ENCODE results near the gene GADD45B.
"Not testable (repeated sequence)": the region's sequence is repeated elsewhere in the genome, so short reads cannot be mapped to it uniquely, and the experiment has no call there.

The GADD45B gene

GRCh38 chr19:2518856-2519255 lies 42.9 kb downstream of the GADD45B start:
- not testable (repeated sequence) for DNase-seq

DNA sequence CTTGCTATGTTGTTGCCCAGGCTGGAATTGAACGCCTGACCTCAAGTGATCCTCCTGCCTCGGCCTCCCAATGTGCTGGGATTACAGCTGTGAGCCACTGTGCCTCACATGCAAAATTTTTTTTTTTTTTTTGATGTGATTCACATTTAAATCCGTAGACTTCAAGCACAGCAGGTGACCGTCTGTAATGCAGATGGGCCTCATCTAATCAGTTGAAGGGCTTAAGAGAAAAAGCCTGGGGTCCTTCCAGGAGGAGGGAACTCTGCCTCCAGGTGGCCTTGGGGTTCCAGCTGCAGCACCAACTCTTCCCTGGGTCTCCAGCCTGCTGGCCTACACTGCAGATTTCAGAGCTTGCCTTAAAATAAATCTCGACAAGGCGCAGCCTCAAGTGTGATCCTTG lies 43.6 kb downstream of the GADD45B start:
- DNase-seq, result no peak

GRCh38 chr19:2523630-2524311 lies 47.8 kb downstream of the GADD45B start:
- no peak for DNase-seq

DNA sequence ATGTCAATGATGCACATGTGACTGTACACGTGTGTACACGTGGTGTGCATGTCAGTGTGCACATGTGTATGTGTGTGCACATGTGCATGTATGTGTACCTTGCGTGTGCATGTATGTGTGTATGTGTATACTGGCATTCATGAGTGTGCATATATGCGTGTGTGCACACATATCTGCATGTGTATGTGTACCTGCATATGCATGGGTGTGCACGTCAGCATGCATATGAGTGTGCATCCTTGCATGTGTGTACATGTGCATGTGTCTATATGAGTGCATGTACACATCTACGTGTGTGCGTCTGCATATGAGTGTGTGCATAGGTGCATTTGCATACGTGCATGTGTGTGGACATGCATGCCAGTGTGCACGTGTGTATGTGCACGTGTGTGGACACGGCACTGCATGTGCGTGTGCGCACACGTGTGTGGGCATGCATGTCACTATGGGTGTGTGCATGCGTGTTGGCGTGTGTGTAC lies 48.5 kb downstream of the GADD45B start:
- DNase-seq, result no peak

- no peak for DNase-seq
These were observed 49.2 kb downstream of the GADD45B start for GRCh38 chr19:2524840-2525723.

DNA sequence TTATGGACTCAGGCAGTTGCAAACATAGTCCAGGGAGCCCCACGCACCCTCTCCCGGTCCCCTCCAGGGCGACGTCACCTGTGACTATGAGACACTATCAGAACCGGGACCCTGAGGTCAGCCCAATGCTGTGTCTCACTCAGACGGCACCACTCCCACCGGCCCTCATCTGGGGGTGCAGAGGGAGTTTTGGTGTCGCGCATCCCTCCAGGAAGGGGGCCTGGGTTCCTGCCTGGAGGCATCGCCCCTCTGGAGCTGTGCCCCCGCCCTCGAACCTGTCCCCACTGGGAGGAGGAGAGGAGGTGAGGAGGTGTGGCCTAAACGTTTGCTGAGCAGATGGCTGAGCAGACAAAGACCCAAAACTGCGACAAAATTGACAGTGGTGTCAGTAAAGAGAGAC lies 51.2 kb downstream of the GADD45B start:
- no peak for DNase-seq

- no peak for DNase-seq
These were observed 51.8 kb downstream of the GADD45B start for GRCh38 chr19:2527686-2528085.

Measured in NCI-H1436 (cell line).